Endodermal cell (in vitro differentiated cells): ENCODE measurements around the gene SLC5A2. TPM values are rescaled to one million over a fixed set of nuclear protein-coding genes. Genes with fewer than 3 reads are reported as not detected.
A peak's percentile ranks its signal among the peaks of the same experiment; 100 is the strongest.

Experiments
- DNase-seq: peaks from one replicate; pipeline ENCODE4 v3.0.0-alpha.2; 2017
- H3K27ac ChIP-seq: 2 replicates; pipeline ENCODE4 v1.5.1; 2013; ENCODE audit warnings: mild to moderate bottlenecking, low read depth, low read length, moderate library complexity
- H3K27me3 ChIP-seq: 2 replicates; pipeline ENCODE4 v1.6.1; 2013; ENCODE audit warnings: mild to moderate bottlenecking, low read length, moderate library complexity; ENCODE audit not compliant: insufficient read depth, control insufficient read depth, poor library complexity, severe bottlenecking
- H3K36me3 ChIP-seq: 2 replicates; pipeline ENCODE4 v1.7.0; 2013; ENCODE audit warnings: mild to moderate bottlenecking, low read length, moderate library complexity; ENCODE audit not compliant: control insufficient read depth, insufficient read depth
- H3K4me1 ChIP-seq: one replicate; pipeline ENCODE4 v1.7.0; 2013; ENCODE audit warnings: low read length; ENCODE audit not compliant: control insufficient read depth, insufficient read depth
- H3K4me3 ChIP-seq: 2 replicates; pipeline ENCODE4 v1.5.1; 2013; ENCODE audit warnings: mild to moderate bottlenecking, low read length, moderate library complexity
- H3K9ac ChIP-seq: 2 replicates; pipeline ENCODE4 v1.6.1; 2013; ENCODE audit warnings: mild to moderate bottlenecking, low read length, moderate library complexity; ENCODE audit not compliant: poor library complexity, severe bottlenecking; ENCODE audit errors: extremely low read depth
- H3K9me3 ChIP-seq: 2 replicates; pipeline ENCODE4 v1.6.1; 2013; ENCODE audit warnings: mild to moderate bottlenecking, low read length, moderate library complexity; ENCODE audit not compliant: control insufficient read depth
- H3K27ac Mint-ChIP-seq: 2 replicates; pipeline ENCODE4 v1.8.0; 2020; ENCODE audit warnings: mixed read lengths
- H3K27me3 Mint-ChIP-seq: 2 replicates; pipeline ENCODE4 v1.8.0; 2021; ENCODE audit warnings: mild to moderate bottlenecking, mixed read lengths; ENCODE audit not compliant: insufficient read depth
- H3K36me3 Mint-ChIP-seq: 2 replicates; pipeline ENCODE4 v1.8.0; 2020; ENCODE audit warnings: low read depth, mixed read lengths
- H3K4me1 Mint-ChIP-seq: 2 replicates; pipeline ENCODE4 v1.8.0; 2020; ENCODE audit warnings: mixed read lengths
- H3K4me3 Mint-ChIP-seq: 2 replicates; pipeline ENCODE4 v1.8.0; 2020; ENCODE audit warnings: mild to moderate bottlenecking, moderate library complexity, mixed read lengths
- H3K9me3 Mint-ChIP-seq: 2 replicates; pipeline ENCODE4 v1.8.0; 2020; ENCODE audit warnings: mild to moderate bottlenecking, mixed read lengths
- WGBS, 2 experiments: methylation state at CpG; one replicate each; pipeline versions ENCODE4 v1.1.5 to v1.1.7; 2013; ENCODE audit warnings: missing lambda C conversion rate in 2 of 2, mixed read lengths in 1 of 2; ENCODE audit not compliant: insufficient coverage in 1 of 2, insufficient read length in 1 of 2; 5-methylcytosine and 5-hydroxymethylcytosine counted together
- total RNA-seq, 2 donors: library from RNA; stranded (reverse); fragmentation: NEBNext Ultra II Directional in 1 of 2; extraction: Animal tissue kit (Norgen Biotek cat#: 25700) in 1 of 2; gene quantifications; 2 replicates in 1 of 2; 3 replicates in 1 of 2; pipeline ENCODE4 v1.2.1, GENCODE V29; 2021
- TF ChIP-seq, protein P1 (sequence below): fragments of 200-600 bp; sonication (generic); conservative IDR thresholded peaks from 2 replicates; pipeline ENCODE4 v1.5.0; 2021; ENCODE audit warnings: antibody characterized with exemption, mild to moderate bottlenecking

The SLC5A2 gene
- total RNA-seq, 2 donors from 2014 or later = 0.22 to 0.24 TPM

DNA sequence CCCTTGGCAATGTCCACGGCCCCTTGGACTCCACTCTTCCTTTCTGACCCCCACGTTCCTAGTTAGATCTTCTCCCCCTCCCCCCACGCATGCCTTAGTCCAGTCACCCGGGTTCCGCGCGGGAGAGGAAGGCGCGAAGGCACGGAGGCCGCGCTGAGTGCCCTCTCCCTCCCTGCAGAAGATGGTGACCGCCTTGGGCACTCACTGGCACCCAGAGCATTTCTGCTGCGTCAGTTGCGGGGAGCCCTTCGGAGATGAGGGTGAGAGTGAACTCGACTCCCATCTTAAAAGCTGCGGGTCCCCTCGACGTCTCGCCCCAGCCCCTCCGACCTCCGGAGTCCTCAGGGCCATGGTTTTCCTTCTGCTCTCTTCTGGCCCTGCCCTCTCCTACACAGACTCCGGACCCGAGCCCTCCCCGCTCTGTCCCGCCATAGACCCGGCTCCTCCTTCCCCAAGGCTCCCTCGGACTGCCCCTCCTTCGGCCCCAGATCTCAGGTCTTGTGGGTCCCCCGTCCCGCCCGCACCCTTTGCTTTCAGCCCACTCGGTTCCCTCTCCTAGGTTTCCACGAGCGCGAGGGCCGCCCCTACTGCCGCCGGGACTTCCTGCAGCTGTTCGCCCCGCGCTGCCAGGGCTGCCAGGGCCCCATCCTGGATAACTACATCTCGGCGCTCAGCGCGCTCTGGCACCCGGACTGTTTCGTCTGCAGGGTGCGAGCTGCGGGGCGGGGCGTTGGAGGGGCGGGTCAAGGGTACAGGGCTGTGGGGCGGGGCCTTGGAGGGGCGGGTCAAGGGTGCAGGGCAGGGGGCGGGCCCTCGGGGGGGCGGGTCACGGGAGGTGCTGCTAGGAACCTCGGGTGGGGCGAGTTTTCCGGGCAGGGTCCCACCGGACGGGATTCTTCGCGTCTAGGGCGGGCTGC lies 6.4 kb upstream of the SLC5A2 start:
- peak overlapping the region; percentile 54 for H3K4me3 Mint-ChIP-seq
- no peak overlapping the region for H3K27ac ChIP-seq
- no peak overlapping the region for H3K9ac ChIP-seq
- H3K27me3 ChIP-seq = no peaks in the 10 kb centered on the region
- H3K27me3 Mint-ChIP-seq = peaks cover 86% of the 10 kb centered on the region
- WGBS, 2 experiments = 71 to 94% methylated on average over 49 to 68 of the region's 68 CpGs
- no peaks in the 10 kb centered on the region for H3K9me3 Mint-ChIP-seq
- H3K27ac Mint-ChIP-seq = no peak overlapping the region
- DNase-seq = peak; percentile 95
- H3K4me1 ChIP-seq = no peaks in the 10 kb centered on the region
- H3K4me3 ChIP-seq = no peak overlapping the region
- no peaks in the 10 kb centered on the region for H3K9me3 ChIP-seq
- H3K36me3 ChIP-seq = peaks cover 27% of the 10 kb centered on the region
- H3K36me3 Mint-ChIP-seq = peaks cover 9% of the 10 kb centered on the region
- TF ChIP-seq, protein P1, sequence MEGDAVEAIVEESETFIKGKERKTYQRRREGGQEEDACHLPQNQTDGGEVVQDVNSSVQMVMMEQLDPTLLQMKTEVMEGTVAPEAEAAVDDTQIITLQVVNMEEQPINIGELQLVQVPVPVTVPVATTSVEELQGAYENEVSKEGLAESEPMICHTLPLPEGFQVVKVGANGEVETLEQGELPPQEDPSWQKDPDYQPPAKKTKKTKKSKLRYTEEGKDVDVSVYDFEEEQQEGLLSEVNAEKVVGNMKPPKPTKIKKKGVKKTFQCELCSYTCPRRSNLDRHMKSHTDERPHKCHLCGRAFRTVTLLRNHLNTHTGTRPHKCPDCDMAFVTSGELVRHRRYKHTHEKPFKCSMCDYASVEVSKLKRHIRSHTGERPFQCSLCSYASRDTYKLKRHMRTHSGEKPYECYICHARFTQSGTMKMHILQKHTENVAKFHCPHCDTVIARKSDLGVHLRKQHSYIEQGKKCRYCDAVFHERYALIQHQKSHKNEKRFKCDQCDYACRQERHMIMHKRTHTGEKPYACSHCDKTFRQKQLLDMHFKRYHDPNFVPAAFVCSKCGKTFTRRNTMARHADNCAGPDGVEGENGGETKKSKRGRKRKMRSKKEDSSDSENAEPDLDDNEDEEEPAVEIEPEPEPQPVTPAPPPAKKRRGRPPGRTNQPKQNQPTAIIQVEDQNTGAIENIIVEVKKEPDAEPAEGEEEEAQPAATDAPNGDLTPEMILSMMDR = no peak
- peaks cover 12% of the 10 kb centered on the region for H3K4me1 Mint-ChIP-seq

DNA sequence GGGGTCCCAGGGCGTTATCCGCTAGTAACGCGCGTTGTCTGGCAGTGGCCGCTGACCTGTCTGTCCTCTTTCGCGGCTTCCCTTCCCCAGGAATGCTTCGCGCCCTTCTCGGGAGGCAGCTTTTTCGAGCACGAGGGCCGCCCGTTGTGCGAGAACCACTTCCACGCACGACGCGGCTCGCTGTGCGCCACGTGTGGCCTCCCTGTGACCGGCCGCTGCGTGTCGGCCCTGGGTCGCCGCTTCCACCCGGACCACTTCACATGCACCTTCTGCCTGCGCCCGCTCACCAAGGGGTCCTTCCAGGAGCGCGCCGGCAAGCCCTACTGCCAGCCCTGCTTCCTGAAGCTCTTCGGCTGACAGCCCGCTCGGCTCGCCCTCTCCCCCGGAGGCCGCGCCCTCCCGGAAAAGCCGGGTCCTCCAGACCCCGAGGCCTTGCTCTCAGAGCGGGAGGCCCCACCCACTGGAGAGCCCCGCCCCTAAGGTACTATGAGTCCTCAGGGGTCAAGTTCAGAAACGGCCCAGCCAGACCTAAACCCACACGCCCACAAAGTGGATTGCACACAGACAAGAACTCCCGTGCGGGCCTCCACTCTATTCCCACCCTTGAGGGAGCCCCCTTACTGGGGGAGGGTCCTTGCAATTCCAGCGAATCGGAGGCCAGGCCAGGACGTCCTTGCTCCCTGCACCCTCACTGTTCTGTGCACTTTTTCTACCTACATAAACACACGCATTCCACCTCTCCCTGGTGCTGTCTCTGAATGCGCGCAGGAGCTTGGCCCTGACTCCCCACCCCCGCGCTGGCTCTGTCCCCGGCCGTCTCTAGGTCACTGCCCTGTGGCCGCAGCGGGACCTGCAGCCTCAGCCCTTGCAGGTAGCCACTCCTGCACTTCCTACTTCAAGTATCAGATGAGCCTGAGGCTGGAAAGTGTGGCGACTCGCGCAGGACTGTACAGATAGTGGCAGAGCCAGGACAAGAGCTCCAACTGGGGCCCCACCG lies 5.4 kb upstream of the SLC5A2 start:
- peaks cover 11% of the 10 kb centered on the region for H3K4me1 Mint-ChIP-seq
- peak overlapping the region; percentile 48 for H3K27ac Mint-ChIP-seq
- no peak overlapping the region for H3K9ac ChIP-seq

DNA sequence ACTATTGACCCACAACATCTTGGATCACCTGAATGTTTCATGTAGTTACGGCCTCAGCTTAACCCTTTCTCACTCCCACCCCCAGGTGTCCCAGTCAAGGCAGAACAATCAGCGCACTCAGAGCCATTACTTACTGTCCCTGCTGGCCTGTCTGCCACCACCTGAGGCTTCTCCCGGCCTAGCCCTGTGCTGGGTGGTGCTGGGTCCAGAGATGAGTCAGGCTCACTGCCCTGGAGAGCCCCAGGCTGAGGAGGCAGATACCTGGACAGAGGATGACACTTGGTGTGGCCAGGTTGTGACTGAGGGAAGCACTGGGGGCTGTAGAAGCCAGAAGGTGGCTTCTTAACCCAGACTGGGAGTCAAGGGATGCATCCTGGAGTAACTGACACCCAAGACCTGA lies 4.0 kb upstream of the SLC5A2 start:
- Mint-ChIP-seq H3K4me3 (no peak overlapping the region), H3K9me3 (no peaks in the 10 kb centered on the region)

More for the DNA sequence above, 5.4 kb upstream of the SLC5A2 start:
- Mint-ChIP-seq H3K4me3 (peak overlapping the region; percentile 54), H3K27me3 (peaks cover 90% of the 10 kb centered on the region), H3K9me3 (no peaks in the 10 kb centered on the region), H3K36me3 (peaks cover 9% of the 10 kb centered on the region)
- Histone ChIP-seq H3K4me1 (no peaks in the 10 kb centered on the region), H3K36me3 (peaks cover 27% of the 10 kb centered on the region), H3K27ac (no peak overlapping the region), H3K4me3 (no peak overlapping the region), H3K9me3 (no peaks in the 10 kb centered on the region), H3K27me3 (peaks cover 4% of the 10 kb centered on the region)
- peak; percentile 92 for DNase-seq
- WGBS, 2 experiments = 76 to 85% methylated on average over 52 to 67 of the region's 67 CpGs
- TF ChIP-seq, protein P1 = peak; percentile 76

More for the DNA sequence above, 4.0 kb upstream of the SLC5A2 start:
- Histone ChIP-seq H3K27ac (no peak overlapping the region), H3K9me3 (no peaks in the 10 kb centered on the region), H3K27me3 (peaks cover 7% of the 10 kb centered on the region), H3K9ac (no peak overlapping the region), H3K4me1 (no peaks in the 10 kb centered on the region), H3K36me3 (peaks cover 25% of the 10 kb centered on the region), H3K4me3 (no peak overlapping the region)
- Mint-ChIP-seq H3K4me1 (peaks cover 11% of the 10 kb centered on the region), H3K36me3 (peaks cover 9% of the 10 kb centered on the region), H3K27ac (no peak overlapping the region), H3K27me3 (peaks cover 84% of the 10 kb centered on the region)
- TF ChIP-seq, protein P1 = no peak
- 85 to 95% methylated on average over 2 to 3 of the region's 3 CpGs for WGBS, 2 experiments
- no peak for DNase-seq
